Measurements from ENCODE around the gene ZSCAN5A.
"Not testable (repeated sequence)": the region's sequence is repeated elsewhere in the genome, so short reads cannot be mapped to it uniquely, and the experiment has no call there.

The ZSCAN5A gene, protein sequence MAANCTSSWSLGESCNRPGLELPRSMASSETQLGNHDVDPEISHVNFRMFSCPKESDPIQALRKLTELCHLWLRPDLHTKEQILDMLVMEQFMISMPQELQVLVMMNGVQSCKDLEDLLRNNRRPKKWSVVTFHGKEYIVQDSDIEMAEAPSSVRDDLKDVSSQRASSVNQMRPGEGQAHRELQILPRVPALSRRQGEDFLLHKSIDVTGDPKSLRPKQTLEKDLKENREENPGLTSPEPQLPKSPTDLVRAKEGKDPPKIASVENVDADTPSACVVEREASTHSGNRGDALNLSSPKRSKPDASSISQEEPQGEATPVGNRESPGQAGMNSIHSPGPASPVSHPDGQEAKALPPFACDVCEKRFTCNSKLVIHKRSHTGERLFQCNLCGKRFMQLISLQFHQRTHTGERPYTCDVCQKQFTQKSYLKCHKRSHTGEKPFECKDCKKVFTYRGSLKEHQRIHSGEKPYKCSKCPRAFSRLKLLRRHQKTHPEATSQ

GRCh38 chr19:56314381-56315076, at the start of gene ZSCAN5A:
Gene ZSCAN5A, minus strand, starts transcription at chr19:56314839. Its CDS starts 89,793 bp downstream, at chr19:56225046.
- DNase-seq = peak; percentile 99

DNA sequence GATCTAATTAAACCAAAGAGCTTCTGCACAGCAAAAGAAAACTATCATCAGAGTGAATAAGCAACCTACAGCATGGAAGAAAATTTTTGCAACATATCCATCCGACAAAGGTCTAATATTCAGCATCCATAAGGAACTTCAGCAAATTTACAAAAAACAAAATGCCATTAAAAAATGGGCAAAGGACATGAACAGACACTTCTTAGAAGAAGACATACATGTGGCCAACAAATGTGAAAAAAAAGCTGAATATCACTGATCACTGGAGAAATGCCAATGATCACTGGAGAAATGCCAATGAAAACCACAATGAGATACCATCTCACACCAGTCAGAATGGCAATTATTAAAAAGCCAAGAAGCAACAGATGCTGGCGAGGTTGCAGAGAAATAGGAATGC, 46.2 kb upstream of the ZSCAN5A start:
- no peak for DNase-seq

GRCh38 chr19:56356944-56357343, 42.3 kb upstream of the ZSCAN5A start:
- DNase-seq = no peak

GRCh38 chr19:56355517-56355916, 40.9 kb upstream of the ZSCAN5A start:
- no peak for DNase-seq

DNA sequence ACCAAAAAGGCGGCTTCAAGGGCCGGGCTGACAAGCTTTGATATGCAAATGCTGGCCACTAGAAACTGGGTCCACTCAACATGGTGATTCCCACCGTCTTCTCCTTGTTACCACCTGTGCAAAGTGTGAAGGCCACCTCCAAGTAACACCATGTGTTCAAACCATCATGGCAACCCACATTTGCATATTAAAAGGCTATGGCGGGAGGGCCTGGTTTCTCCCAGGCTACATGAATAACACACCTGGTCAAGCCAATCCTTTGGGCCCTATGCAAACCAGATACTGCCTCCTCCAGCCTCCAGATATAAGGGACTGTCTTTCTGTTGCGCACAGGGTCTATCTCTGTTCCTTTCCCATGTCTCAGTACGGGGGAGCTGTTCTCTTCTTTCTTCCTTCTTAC, 36.6 kb upstream of the ZSCAN5A start:
- DNase-seq = no peak

GRCh38 chr19:56350416-56351045, 35.9 kb upstream of the ZSCAN5A start:
- DNase-seq = peak; percentile 56

- DNase-seq = no peak
Observed at GRCh38 chr19:56348289-56348877, 33.7 kb upstream of the ZSCAN5A start.

DNA sequence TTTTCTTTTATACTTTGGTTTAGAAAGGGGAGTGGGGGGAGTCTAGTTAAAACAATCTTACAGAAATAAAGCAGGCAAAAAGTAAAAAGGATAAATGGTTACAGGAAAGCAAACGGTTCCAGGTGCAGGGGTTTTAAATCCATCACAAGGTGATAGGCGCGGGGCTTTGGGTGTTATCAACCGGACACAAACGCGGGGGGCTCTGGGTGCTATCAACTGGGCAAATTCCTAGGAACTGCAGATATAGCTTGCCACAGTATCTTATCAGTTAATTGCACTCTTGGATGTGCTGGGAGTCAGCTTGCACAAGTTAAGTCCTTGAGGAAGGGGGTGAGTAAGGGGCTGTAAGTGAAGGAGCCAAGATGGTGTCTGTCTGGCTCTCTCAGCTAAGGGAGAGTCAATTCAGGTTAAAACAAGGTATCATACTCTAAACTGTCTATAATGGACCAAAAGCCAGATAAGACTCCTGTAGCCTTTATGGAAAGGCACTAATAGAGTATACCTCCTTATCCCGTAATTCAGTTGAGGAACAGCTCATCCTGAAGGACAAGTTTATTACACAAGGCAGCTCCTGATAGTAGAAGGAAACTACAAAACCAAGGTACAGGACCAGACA, 32.6 kb upstream of the ZSCAN5A start:
- no peak for DNase-seq

DNA sequence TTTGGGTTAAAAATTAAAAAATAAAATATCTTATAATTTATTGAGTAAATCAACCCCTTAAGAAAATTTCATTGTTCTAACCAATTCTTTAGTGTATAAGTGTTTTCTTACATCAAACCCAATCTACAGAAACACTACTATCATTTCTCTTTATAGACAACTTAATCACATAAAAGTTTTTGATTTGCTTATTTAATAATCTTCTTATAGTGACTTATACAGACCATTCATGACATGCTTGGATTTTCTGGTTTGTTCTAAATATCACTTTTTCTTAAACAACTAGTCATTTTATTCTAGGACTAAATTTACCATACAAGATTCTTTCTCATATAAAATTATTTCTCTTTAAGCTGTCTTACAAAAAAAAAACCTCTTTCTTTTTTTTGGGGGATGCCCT, 27.3 kb upstream of the ZSCAN5A start:
- DNase-seq = no peak

DNA sequence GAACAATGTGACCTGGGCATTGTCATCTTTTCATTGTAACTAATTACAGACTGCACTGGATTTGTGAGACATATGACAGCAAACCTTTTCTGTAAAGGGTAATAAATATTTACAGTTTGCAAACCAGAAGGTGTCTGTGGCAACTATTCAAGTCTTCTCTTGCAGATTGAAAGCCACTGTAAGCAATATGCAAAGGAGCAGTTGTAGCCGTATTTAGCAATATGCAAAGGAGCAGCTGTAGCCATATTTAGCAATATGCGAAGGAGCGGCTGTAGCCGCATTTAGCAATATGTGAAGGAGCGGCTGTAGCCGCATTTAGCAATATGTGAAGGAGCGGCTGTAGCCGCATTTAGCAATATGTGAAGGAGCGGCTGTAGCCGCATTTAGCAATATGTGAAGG, 24.4 kb upstream of the ZSCAN5A start:
- DNase-seq = not testable (repeated sequence)

DNA sequence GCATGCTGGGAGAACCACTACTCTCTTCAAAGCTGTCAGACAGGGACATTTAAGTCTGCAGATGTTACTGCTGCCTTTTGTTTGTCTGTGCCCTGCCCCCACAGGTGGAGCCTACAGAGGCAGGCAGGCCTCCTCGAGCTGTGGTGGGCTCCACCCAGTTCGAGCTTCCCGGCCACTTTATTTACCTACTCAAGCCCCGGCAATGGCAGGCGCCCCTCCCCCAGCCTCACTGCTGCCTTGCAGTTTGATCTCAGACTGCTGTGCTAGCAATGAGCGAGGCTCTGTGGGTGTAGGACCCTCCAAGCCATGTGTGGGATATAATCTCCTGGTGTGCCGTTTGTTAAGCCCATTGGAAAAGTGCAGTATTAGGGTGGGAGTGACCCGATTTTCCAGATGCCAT, 22.4 kb upstream of the ZSCAN5A start:
- not testable (repeated sequence) for DNase-seq

GRCh38 chr19:56335371-56335770, 20.7 kb upstream of the ZSCAN5A start:
- DNase-seq = not testable (repeated sequence)

- DNase-seq = peak; percentile 42
Observed at GRCh38 chr19:56333506-56333905, 18.9 kb upstream of the ZSCAN5A start.

GRCh38 chr19:56332695-56333094, 18.1 kb upstream of the ZSCAN5A start:
- DNase-seq = no peak

DNA sequence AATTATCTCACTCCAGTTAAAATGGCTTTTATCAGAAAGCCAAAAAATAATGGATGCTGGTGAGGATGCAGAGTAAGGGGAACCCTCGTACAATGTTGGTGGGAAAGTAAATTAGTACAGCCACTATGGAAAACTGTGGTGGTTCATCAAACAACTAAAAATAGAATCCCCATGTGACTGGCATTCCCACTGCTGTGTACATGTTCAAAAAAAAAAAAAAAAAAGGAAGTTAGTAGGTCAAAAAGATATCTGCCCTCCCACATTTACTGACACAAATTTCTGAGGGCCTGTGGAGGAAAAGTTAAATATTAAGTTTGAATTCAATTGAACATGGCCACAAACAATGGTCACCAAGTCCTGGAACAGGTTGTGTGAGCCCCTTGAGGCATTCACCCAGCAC, 9.8 kb upstream of the ZSCAN5A start:
- DNase-seq = no peak

DNA sequence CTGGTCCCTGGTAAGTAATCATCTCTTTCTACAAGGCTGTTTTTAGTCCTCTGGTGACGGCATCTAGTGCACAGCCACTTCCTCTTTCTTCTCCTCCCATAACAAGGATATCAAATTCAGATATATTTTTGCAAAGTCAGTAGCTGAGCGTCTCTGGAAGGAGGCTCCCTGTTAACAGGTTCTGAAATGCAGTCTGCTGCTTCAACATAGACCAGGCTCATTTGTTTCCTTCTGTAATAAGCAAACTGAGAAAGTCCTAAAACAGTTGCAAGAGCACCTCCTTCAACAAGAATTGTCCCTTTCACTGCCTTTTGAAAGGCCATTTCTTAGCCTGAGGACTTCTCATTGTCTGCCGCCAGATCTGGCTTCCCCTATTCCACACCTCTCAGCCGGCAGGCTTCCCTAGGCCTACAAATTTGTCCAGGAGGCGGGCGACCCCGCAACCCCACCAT, 7.4 kb upstream of the ZSCAN5A start:
- no peak for DNase-seq

GRCh38 chr19:56321254-56321988, 6.8 kb upstream of the ZSCAN5A start:
- no peak for DNase-seq

DNA sequence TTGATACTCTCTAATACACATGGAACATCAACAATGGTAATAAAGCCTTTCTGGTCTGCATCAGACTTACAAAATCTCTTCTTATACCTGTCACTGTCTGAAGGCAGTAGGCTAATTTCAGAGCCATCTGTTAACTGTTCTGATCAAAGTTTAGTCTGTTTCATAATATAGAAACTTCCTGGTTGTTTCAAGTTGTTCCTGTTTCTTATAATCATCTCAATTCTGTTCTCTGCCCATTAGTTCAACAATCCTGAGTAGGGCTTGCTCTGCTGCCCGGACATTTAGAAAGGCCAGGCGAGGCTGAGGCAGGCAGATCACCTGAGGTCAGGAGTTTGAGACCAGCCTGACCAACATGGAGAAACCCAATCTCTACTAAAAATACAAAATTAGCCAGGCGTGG, 5.4 kb upstream of the ZSCAN5A start:
- DNase-seq = no peak

DNA sequence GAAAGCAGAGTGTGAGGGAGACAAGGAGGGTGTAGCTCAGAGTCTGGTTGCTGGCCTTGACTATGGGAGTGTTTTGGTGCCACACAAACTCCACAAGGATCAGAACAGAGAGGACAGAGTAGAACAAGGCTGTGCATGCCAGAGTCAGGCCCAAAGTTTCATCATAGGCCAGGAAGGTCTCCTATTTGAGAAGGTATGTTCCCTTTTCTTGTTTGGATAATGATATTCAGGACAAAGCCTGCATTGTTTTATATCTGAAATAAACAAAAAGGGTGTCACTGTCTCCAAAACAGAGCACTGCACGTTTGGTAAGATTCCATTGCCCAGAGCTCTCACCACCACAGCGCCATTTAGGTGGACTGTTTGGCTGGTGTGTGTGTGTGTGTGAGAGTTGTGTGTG, 3.1 kb upstream of the ZSCAN5A start:
- DNase-seq = no peak

DNA sequence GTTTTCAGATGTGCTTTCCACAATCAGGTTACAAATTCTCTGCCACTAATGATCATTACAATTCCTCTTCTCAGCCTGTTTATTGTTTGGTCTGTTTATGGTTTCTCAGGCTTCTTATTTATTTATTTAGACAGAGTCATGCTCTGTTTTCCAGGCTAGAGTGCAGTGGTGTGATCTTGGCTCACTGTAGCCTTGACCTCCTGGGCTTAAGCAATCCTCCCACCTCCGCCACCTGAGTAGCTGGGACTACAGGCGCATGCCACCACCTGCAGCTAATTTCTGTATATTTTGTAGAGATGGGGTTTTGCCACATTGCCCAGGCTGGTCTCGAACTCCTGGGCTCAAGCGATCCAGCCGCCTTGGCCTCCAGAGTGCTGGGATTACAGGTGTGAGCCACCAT, 2.1 kb upstream of the ZSCAN5A start:
- no peak for DNase-seq

DNA sequence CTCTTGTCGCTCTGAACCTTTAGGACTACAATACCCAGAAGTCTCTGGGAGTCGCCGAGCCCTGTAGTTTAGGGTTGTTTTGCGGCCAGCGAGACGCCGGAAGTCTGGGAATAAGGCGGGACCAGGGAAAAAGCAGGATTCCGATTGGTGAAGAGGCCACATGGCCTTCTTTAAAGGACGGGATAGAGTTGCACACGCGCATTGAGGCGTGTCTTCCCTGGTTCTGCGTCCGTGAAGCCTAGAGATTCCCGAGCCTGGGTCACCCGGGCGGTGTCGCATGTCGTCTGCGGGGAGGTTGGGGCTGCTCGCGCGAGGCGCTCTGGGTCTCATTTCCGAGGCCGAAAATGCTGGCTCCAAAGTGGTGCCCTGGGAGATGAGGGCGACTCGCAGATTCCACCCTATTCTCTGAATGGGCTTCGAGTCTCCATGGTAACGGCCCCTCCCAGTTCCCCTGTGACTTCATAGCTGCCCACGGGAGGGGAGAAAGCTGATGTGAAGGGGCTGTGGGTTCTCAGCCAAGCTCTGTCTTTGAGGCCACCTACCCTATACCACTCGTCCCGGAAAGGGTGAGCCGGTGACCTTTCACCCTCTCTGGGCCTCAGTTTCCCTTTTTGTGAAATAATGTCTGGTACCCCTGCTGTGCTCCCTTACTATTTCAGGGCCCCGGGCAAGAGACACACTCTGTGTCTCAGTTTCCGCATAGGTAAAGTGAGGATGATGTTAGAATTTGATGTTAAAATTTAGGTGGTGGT, 614 bp upstream of the ZSCAN5A start:
- peak; percentile 91 for DNase-seq

Measured in CD4-positive, alpha-beta T cell treated with Interleukin-17A for 4 hours (primary cell).